Measurements from ENCODE around the gene BFSP2.

BFSP2 gene

DNA sequence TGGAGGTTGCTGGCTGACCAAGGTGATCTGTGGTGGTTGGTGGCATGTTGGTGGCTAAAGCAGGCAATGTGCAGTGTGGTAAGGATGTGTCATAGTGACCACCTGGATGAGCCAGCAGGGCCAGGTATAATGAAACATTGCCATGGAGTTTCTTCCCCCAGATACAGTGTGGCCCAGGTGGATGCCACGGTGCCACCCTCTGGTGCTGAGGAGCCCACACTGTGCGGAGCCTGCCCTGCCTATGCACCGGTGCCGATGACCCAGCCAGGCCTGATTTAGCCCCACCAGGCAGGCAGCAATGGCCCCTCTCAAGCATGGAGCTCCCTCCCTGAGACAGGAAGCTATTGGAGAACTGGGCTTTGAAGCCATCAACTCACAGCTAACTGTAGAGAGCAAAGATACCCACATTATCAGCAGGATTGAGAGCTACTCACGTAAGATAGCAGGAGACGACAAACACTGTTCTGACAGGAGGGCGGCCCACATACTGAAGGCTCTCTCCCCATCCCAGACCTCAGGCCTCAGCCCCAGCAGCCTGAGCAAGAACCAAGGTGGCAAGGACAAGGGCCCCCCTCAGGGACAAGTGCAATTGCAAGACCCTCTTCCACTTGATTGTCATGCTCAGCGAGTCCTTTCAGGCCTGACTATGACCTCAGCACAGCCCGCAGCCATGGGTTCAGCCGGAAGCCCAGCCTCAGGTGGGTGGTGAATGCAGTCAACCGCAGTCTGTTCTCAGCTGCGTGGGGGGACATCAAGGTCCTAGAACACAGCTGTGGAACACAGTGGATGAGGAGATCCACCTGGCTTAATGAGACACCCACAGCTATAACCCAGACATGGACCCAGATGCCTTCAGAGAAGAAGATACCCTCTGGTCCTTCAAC lies 90.9 kb downstream of the BFSP2 start:
- Histone ChIP-seq H3K27me3 (ENCODE audit: low read length) (no peaks in the 10 kb centered on the region), H3K27ac (ENCODE audit: low read depth, low read length) (peak overlapping the region; percentile 97), H3K4me3 (ENCODE audit: insufficient read depth, low read length, poor library complexity, severe bottlenecking) (peak overlapping the region; percentile 56), H3K9me3 (ENCODE audit: insufficient read depth, low read length) (peaks cover 14% of the 10 kb centered on the region; the same call in 1 of the 2 replicates), H3K36me3 (ENCODE audit: low read length) (peaks cover 23% of the 10 kb centered on the region; the same call in 1 of the 2 replicates), H3K9ac (ENCODE audit: low read length) (peak overlapping the region; percentile 69), H3K79me2 (ENCODE audit: insufficient read depth, low read length) (peaks cover 45% of the 10 kb centered on the region), H3K9me2 (replicated peaks; ENCODE audit: insufficient read depth, low read length) (no peaks in the 10 kb centered on the region), H3F3A (ENCODE audit: insufficient read depth) (peaks cover 64% of the 10 kb centered on the region), H3K4me2 (ENCODE audit: low read depth, low read length, poor library complexity, severe bottlenecking) (peak overlapping the region; percentile 89), H4K20me1 (ENCODE audit: low read depth, low read length) (no peaks in the 10 kb centered on the region), H2AFZ (ENCODE audit: low read depth, low read length, severe bottlenecking) (no peak overlapping the region)
- TF ChIP-seq, protein P1, sequence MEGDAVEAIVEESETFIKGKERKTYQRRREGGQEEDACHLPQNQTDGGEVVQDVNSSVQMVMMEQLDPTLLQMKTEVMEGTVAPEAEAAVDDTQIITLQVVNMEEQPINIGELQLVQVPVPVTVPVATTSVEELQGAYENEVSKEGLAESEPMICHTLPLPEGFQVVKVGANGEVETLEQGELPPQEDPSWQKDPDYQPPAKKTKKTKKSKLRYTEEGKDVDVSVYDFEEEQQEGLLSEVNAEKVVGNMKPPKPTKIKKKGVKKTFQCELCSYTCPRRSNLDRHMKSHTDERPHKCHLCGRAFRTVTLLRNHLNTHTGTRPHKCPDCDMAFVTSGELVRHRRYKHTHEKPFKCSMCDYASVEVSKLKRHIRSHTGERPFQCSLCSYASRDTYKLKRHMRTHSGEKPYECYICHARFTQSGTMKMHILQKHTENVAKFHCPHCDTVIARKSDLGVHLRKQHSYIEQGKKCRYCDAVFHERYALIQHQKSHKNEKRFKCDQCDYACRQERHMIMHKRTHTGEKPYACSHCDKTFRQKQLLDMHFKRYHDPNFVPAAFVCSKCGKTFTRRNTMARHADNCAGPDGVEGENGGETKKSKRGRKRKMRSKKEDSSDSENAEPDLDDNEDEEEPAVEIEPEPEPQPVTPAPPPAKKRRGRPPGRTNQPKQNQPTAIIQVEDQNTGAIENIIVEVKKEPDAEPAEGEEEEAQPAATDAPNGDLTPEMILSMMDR (IDR thresholded peaks at IDR 0.05; ENCODE audit: insufficient read depth, low read length, poor library complexity, severe bottlenecking): peak; percentile 21
- no peak for TF ChIP-seq EZH2phosphoT487 (conservative IDR thresholded peaks at IDR 0.05; ENCODE audit: low read length)

DNA sequence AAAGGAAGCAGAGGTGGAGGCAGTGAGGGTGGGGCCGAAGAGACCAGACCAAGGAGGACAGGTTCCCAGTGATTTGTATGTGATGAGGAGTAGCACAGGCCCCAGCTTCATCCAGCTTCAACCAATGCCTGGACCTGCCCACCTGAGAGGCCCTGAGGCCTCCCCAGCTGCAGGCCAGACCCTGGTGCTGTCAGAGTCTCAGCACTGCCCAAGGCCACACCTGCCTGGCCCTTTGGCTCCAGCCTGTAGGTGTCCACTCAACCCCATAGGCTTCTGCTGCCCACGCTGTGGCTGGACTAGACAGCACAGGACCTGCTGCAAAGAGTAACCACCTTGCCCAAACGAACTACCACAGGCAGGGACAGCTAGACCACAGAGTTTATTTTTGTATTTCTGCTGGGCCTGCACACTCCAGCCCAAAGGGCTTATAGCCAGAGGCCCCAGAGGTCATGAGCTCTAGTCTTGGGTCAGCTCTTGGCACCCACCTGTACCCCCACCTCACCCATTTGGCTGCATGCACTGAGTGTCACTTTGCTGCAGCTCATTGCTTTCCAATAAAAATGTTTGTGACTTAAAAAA lies 91.7 kb downstream of the BFSP2 start:
- H3K27ac ChIP-seq (ENCODE audit: low read depth, low read length): peak overlapping the region; percentile 97
- H3K9me3 ChIP-seq (ENCODE audit: insufficient read depth, low read length): peaks cover 10% of the 10 kb centered on the region; the same call in 1 of the 2 replicates
- peaks cover 71% of the 10 kb centered on the region for H3F3A ChIP-seq (ENCODE audit: insufficient read depth)
- H3K9ac ChIP-seq (ENCODE audit: low read length): peak overlapping the region; percentile 69
- peak overlapping the region; percentile 89 for H3K4me2 ChIP-seq (ENCODE audit: low read depth, low read length, poor library complexity, severe bottlenecking)
- H3K4me3 ChIP-seq (ENCODE audit: insufficient read depth, low read length, poor library complexity, severe bottlenecking): peak overlapping the region; percentile 30
- H3K27me3 ChIP-seq (ENCODE audit: low read length): no peaks in the 10 kb centered on the region
- H4K20me1 ChIP-seq (ENCODE audit: low read depth, low read length): no peaks in the 10 kb centered on the region
- no peak for TF ChIP-seq EZH2phosphoT487 (conservative IDR thresholded peaks at IDR 0.05; ENCODE audit: low read length)
- TF ChIP-seq, protein P1 (IDR thresholded peaks at IDR 0.05; ENCODE audit: insufficient read depth, low read length, poor library complexity, severe bottlenecking): no peak
- H3K79me2 ChIP-seq (ENCODE audit: insufficient read depth, low read length): peaks cover 39% of the 10 kb centered on the region
- H2AFZ ChIP-seq (ENCODE audit: low read depth, low read length, severe bottlenecking): no peak overlapping the region
- H3K36me3 ChIP-seq (ENCODE audit: low read length): peaks cover 18% of the 10 kb centered on the region; the same call in 1 of the 2 replicates
- H3K9me2 ChIP-seq (replicated peaks; ENCODE audit: insufficient read depth, low read length): no peaks in the 10 kb centered on the region

DNA sequence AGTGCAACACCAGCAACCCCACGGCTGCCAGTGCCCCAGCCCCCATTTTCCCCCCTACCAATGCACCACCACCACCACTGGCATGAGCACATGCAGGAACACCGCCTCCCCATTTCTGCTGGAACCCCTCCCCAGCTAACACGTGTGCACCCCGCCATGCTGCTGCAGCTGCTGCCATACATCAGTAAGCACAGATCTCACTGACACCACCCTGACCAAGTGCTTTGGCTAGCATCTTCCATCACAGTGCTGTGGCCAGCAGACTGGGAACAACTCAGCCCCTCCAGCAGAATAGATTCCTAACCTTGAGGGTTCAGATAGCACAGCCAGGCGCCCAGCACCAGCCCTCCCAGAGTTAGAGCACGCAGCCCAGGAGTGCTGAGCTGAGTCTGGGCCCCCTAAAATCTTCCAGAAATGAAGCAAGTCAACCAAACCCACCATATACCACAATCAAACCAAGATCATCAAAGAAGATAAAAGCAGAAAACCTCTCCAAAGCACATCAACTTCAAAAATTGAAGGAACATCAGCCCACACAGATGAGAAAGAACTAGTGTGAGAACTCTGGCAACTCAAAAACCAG lies 92.4 kb downstream of the BFSP2 start:
- no peaks in the 10 kb centered on the region for H4K20me1 ChIP-seq (ENCODE audit: low read depth, low read length)
- no peaks in the 10 kb centered on the region for H3K27me3 ChIP-seq (ENCODE audit: low read length)
- peak overlapping the region; percentile 97 for H3K27ac ChIP-seq (ENCODE audit: low read depth, low read length)
- H2AFZ ChIP-seq (ENCODE audit: low read depth, low read length, severe bottlenecking): no peak overlapping the region
- H3K9me3 ChIP-seq (ENCODE audit: insufficient read depth, low read length): peaks cover 3% of the 10 kb centered on the region; the same call in 1 of the 2 replicates
- H3K4me2 ChIP-seq (ENCODE audit: low read depth, low read length, poor library complexity, severe bottlenecking): peak overlapping the region; percentile 89
- H3K9me2 ChIP-seq (replicated peaks; ENCODE audit: insufficient read depth, low read length): no peaks in the 10 kb centered on the region
- H3K36me3 ChIP-seq (ENCODE audit: low read length): peaks cover 12% of the 10 kb centered on the region; the same call in 1 of the 2 replicates
- H3K4me3 ChIP-seq (ENCODE audit: insufficient read depth, low read length, poor library complexity, severe bottlenecking): peak overlapping the region; percentile 30
- no peak for TF ChIP-seq EZH2phosphoT487 (conservative IDR thresholded peaks at IDR 0.05; ENCODE audit: low read length)
- TF ChIP-seq, protein P1 (IDR thresholded peaks at IDR 0.05; ENCODE audit: insufficient read depth, low read length, poor library complexity, severe bottlenecking): no peak
- H3K79me2 ChIP-seq (ENCODE audit: insufficient read depth, low read length): peaks cover 33% of the 10 kb centered on the region
- H3F3A ChIP-seq (ENCODE audit: insufficient read depth): peaks cover 71% of the 10 kb centered on the region
- peak overlapping the region; percentile 69 for H3K9ac ChIP-seq (ENCODE audit: low read length)
